RCC 7860 (cell line): ENCODE results near the gene CDC42SE2.
"Not testable (repeated sequence)": the region's sequence is repeated elsewhere in the genome, so short reads cannot be mapped to it uniquely, and the experiment has no call there.

Experiments used
- DNase-seq: peaks from one replicate; pipeline ENCODE4 v3.0.0-alpha.2; 2015; ENCODE audit warnings: low spot score
- FAIRE-seq: peaks from 2 replicates; lab custom pipeline; 2012; peaks lifted over from hg19 to GRCh38; lab: Jason Lieb, UNC

The CDC42SE2 gene

GRCh38 chr5:131316822-131317221 lies 53.0 kb downstream of the CDC42SE2 start:
- no peak for FAIRE-seq
- no peak for DNase-seq

- DNase-seq (no peak), FAIRE-seq (no peak)
Measured at GRCh38 chr5:131318455-131318854, 54.6 kb downstream of the CDC42SE2 start.

GRCh38 chr5:131321066-131321465 lies 57.2 kb downstream of the CDC42SE2 start:
- DNase-seq (no peak), FAIRE-seq (no peak)

GRCh38 chr5:131322926-131323325 lies 59.1 kb downstream of the CDC42SE2 start:
- FAIRE-seq: no peak

GRCh38 chr5:131323378-131323777 lies 59.5 kb downstream of the CDC42SE2 start:
- FAIRE-seq (peak; percentile 32), DNase-seq (no peak)

More at GRCh38 chr5:131322926-131323325, 59.1 kb downstream of the CDC42SE2 start:
- no peak for DNase-seq

GRCh38 chr5:131324303-131324702 lies 60.5 kb downstream of the CDC42SE2 start:
- DNase-seq (no peak), FAIRE-seq (no peak)

GRCh38 chr5:131328536-131329285 lies 64.9 kb downstream of the CDC42SE2 start:
- peak; percentile 60 for FAIRE-seq
- peak; percentile 47 for DNase-seq

- FAIRE-seq: no peak
- no peak for DNase-seq
Measured at GRCh38 chr5:131329286-131329560, 65.4 kb downstream of the CDC42SE2 start.

GRCh38 chr5:131330031-131330430 lies 66.2 kb downstream of the CDC42SE2 start:
- no peak for DNase-seq
- FAIRE-seq: no peak

- DNase-seq, FAIRE-seq: not testable (repeated sequence)
Measured at GRCh38 chr5:131335756-131336155, 71.9 kb downstream of the CDC42SE2 start.

- FAIRE-seq, DNase-seq: not testable (repeated sequence)
Measured at GRCh38 chr5:131336801-131337200, 72.9 kb downstream of the CDC42SE2 start.

GRCh38 chr5:131337240-131338050 lies 73.6 kb downstream of the CDC42SE2 start:
- DNase-seq, FAIRE-seq: not testable (repeated sequence)

GRCh38 chr5:131338051-131338453 lies 74.2 kb downstream of the CDC42SE2 start:
- FAIRE-seq (no peak), DNase-seq (no peak)

GRCh38 chr5:131344288-131344687 lies 80.4 kb downstream of the CDC42SE2 start:
- FAIRE-seq, DNase-seq: not testable (repeated sequence)

- DNase-seq, FAIRE-seq: not testable (repeated sequence)
Measured at GRCh38 chr5:131346204-131346603, 82.4 kb downstream of the CDC42SE2 start.

- no peak for FAIRE-seq
Measured at GRCh38 chr5:131353991-131354390, 90.1 kb downstream of the CDC42SE2 start.

GRCh38 chr5:131355971-131356528 lies 92.2 kb downstream of the CDC42SE2 start:
- FAIRE-seq: no peak

More at GRCh38 chr5:131353991-131354390, 90.1 kb downstream of the CDC42SE2 start:
- no peak for DNase-seq

GRCh38 chr5:131356619-131357018 lies 92.8 kb downstream of the CDC42SE2 start:
- FAIRE-seq (no peak), DNase-seq (no peak)

More at GRCh38 chr5:131355971-131356528, 92.2 kb downstream of the CDC42SE2 start:
- no peak for DNase-seq

- FAIRE-seq (no peak), DNase-seq (no peak)
Measured at GRCh38 chr5:131357739-131358561, 94.1 kb downstream of the CDC42SE2 start.

- no peak for FAIRE-seq
- DNase-seq: no peak
Measured at GRCh38 chr5:131361677-131362315, 97.9 kb downstream of the CDC42SE2 start.
